GM23248 (cell line): Measurements from ENCODE around the gene SOD3. TPM values are rescaled to one million over a fixed set of nuclear protein-coding genes. Genes with fewer than 3 reads are reported as not detected.

Experiments
- DNase-seq: peaks from one replicate; pipeline ENCODE4 v3.0.0-alpha.2; 2015
- H2AFZ ChIP-seq: fragments of 200-600 bp; sonication (generic); 2 replicates; pipeline ENCODE4 v1.6.1; 2016; ENCODE audit warnings: antibody characterized with exemption
- H3F3A ChIP-seq: fragments of 200-600 bp; sonication (generic); 2 replicates; pipeline ENCODE4 v1.6.1; 2016; ENCODE audit warnings: mild to moderate bottlenecking, antibody characterized with exemption, mixed run types; ENCODE audit not compliant: insufficient read depth
- H3K27ac ChIP-seq: fragments of 200-600 bp; sonication (generic); 2 replicates; pipeline ENCODE4 v1.5.1; 2016; ENCODE audit warnings: mild to moderate bottlenecking
- H3K27me3 ChIP-seq: fragments of 200-600 bp; sonication (generic); replicated peaks from 2 replicates; pipeline ENCODE4 v1.6.1; 2016; ENCODE audit warnings: mild to moderate bottlenecking; ENCODE audit not compliant: insufficient read depth
- H3K36me3 ChIP-seq: fragments of 200-600 bp; sonication (generic); 2 replicates; pipeline ENCODE4 v1.6.1; 2016; ENCODE audit warnings: low read depth, mild to moderate bottlenecking
- H3K4me1 ChIP-seq: fragments of 200-600 bp; sonication (generic); 2 replicates; pipeline ENCODE4 v1.6.1; 2016; ENCODE audit warnings: mild to moderate bottlenecking; ENCODE audit not compliant: insufficient read depth
- H3K4me2 ChIP-seq: fragments of 200-600 bp; sonication (generic); one replicate; pipeline ENCODE4 v1.6.1; 2016; ENCODE audit warnings: mild to moderate bottlenecking; ENCODE audit not compliant: unreplicated experiment
- H3K4me3 ChIP-seq: fragments of 200-600 bp; sonication (generic); 2 replicates; pipeline ENCODE4 v1.5.1; 2016; ENCODE audit warnings: mild to moderate bottlenecking
- H3K79me2 ChIP-seq: fragments of 200-600 bp; sonication (generic); 2 replicates; pipeline ENCODE4 v1.6.1; 2016; ENCODE audit warnings: mild to moderate bottlenecking; ENCODE audit not compliant: insufficient read depth
- H3K9ac ChIP-seq: fragments of 200-600 bp; sonication (generic); 2 replicates; pipeline ENCODE4 v1.6.1; 2016; ENCODE audit warnings: mild to moderate bottlenecking
- H3K9me2 ChIP-seq: fragments of 200-600 bp; sonication (generic); 2 replicates; pipeline ENCODE4 v1.6.1; 2016; ENCODE audit warnings: mixed run types, mild to moderate bottlenecking, moderate library complexity; ENCODE audit not compliant: insufficient read depth
- H3K9me3 ChIP-seq: fragments of 200-600 bp; sonication (generic); one replicate; pipeline ENCODE4 v1.6.1; 2017; ENCODE audit warnings: low read depth
- H4K20me1 ChIP-seq: fragments of 200-600 bp; sonication (generic); 2 replicates; pipeline ENCODE4 v1.6.0; 2016; ENCODE audit not compliant: insufficient read depth
- EZH2 ChIP-seq: fragments of 200-600 bp; sonication (generic); IDR thresholded peaks from 2 replicates; pipeline ENCODE4 v1.6.1; 2018; ENCODE audit warnings: antibody characterized with exemption, mild to moderate bottlenecking; ENCODE audit not compliant: insufficient read depth, poor library complexity, severe bottlenecking
- EZH2phosphoT487 ChIP-seq: fragments of 200-600 bp; sonication (generic); IDR thresholded peaks from 2 replicates; pipeline ENCODE4 v1.6.1; 2018; ENCODE audit warnings: antibody characterized with exemption, moderate library complexity, mild to moderate bottlenecking, low read depth; ENCODE audit not compliant: insufficient read depth
- WGBS, 2 experiments: methylation state at CpG; one replicate each; pipeline ENCODE4 v1.1.6; 2015 to 2017; ENCODE audit warnings: low lambda C conversion rate in 2 of 2, low coverage in 1 of 2; ENCODE audit errors: missing lambda C conversion rate in 2 of 2; 5-methylcytosine and 5-hydroxymethylcytosine counted together
- in situ Hi-C: fragments of 300-500 bp; cut with MboI; formaldehyde crosslinking; loops from 2 replicates; pipeline ENCODE4 v1.15.0; 2020
- polyA plus RNA-seq: library from polyadenylated mRNA; unstranded; fragments of >200 nt; fragmentation: Nextera tagmentation; extraction: Ambion mirVana; gene quantifications from 2 replicates; pipeline ENCODE4 v1.2.1, GENCODE V29; 2016
- total RNA-seq: library from RNA; depleted of rRNA; stranded (reverse); fragments of >200 nt; shearing (Covaris generic); gene quantifications from 2 replicates; pipeline ENCODE4 v1.2.3, GENCODE V29; 2014; rRNA removed

SOD3 gene, protein sequence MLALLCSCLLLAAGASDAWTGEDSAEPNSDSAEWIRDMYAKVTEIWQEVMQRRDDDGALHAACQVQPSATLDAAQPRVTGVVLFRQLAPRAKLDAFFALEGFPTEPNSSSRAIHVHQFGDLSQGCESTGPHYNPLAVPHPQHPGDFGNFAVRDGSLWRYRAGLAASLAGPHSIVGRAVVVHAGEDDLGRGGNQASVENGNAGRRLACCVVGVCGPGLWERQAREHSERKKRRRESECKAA
- total RNA-seq (3.8 and 8.2 TPM in 2 replicates), polyA plus RNA-seq (9.2 and 10.1 TPM in 2 replicates)

DNA sequence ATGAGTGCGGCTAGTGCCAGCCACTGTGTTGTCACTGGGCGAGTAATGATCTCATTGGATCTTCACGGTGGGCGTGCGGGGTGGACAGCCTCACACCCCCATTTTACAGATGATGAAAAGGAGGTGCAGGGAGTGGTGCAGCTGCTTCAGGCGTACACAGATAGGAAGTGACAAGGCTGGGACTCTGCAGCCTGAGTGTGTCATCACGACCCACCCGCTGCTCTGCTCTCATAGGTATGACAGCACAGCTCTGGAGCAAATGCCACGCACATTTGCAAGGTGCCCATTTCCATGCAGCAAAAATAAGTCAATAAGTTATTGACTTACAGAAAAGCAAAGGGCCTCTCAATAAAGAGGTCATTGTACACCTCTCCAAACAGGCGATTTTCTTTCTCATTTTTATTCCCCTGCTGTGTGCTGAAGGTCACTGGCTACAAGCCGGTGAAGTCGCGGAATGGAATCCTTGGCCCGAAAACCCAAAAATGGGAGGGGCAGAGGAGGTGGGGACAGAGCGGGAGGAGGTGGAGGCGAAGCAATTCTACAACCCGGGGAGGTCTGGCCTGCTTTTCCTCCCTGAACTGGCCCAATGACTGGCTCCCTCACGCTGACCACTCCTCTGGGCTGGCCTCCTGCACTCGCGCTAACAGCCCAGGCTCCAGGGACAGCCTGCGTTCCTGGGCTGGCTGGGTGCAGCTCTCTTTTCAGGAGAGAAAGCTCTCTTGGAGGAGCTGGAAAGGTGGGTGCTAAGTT lies at the start of gene SOD3:
TSS of gene SOD3 (plus strand) at position 658 of the 750 bp plus-strand sequence. CDS start 3,949 bp downstream, outside the sequence.
- Histone ChIP-seq H3K4me1 (peaks cover 19% of the 10 kb centered on the region), H3K27me3 (no peaks in the 10 kb centered on the region), H3K79me2 (no peaks in the 10 kb centered on the region), H3F3A (peaks cover 5% of the 10 kb centered on the region), H3K9me2 (no peaks in the 10 kb centered on the region), H3K27ac (peak within 1 kb of the TSS; percentile 55), H3K9ac (peak within 1 kb of the TSS; percentile 60), H4K20me1 (no peaks in the 10 kb centered on the region), H3K36me3 (no peaks in the 10 kb centered on the region), H2AFZ (peak within 1 kb of the TSS; percentile 91), H3K9me3 (no peaks in the 10 kb centered on the region), H3K4me2 (peak within 1 kb of the TSS; percentile 94), H3K4me3 (peak within 1 kb of the TSS; percentile 62)
- in situ Hi-C loops, result no loop called here
- 1 to 2% methylated on average over 21 of the region's 21 CpGs for WGBS, 2 experiments
- DNase-seq, result peak; percentile 92
- TF ChIP-seq EZH2 (no peak), EZH2phosphoT487 (no peak)

- no peak overlapping the region for H3K9ac ChIP-seq
- H2AFZ ChIP-seq, result no peak overlapping the region
- H3K79me2 ChIP-seq, result no peaks in the 10 kb centered on the region
- no peaks in the 10 kb centered on the region for H3K9me3 ChIP-seq
- no peak overlapping the region for H3K4me2 ChIP-seq
- H3K9me2 ChIP-seq, result no peaks in the 10 kb centered on the region
- TF ChIP-seq EZH2phosphoT487, result no peak
- TF ChIP-seq EZH2, result no peak
- H3K27me3 ChIP-seq, result no peaks in the 10 kb centered on the region
- no peaks in the 10 kb centered on the region for H4K20me1 ChIP-seq
- WGBS, 2 experiments, result 86 to 90% methylated on average over 4 of the region's 4 CpGs
- no peaks in the 10 kb centered on the region for H3F3A ChIP-seq
- H3K27ac ChIP-seq, result no peak overlapping the region
- peaks cover 10% of the 10 kb centered on the region; the same call in 1 of the 2 replicates for H3K4me1 ChIP-seq
- DNase-seq, result peak; percentile 36
- H3K4me3 ChIP-seq, result no peak overlapping the region
- no peaks in the 10 kb centered on the region for H3K36me3 ChIP-seq
- in situ Hi-C loops, result no loop called here
Observed at GRCh38 chr4:24747234-24747975, 48.0 kb upstream of the SOD3 start.

DNA sequence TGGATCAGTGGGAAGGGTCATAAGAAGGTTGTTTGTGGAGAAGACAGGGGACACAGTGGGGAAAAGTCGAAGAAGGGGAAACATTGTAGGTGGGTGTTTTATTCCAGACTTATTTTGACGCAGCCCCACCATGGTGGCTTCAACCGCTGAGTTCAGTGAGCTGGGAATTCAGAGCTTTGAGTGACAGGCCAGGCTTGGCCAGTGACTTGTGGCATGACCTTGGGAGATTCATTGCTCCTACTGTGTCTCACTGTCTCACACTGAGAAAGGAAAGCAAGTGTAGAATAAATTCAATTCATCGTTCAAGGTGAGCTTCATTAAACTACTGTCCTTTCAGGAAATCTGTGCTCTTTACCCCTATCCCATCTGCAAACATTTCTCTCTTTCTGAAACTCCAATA lies 47.4 kb upstream of the SOD3 start:
- Histone ChIP-seq H3K27ac (no peak overlapping the region), H4K20me1 (no peaks in the 10 kb centered on the region), H3K27me3 (no peaks in the 10 kb centered on the region), H2AFZ (no peak overlapping the region), H3K79me2 (no peaks in the 10 kb centered on the region), H3K9ac (no peak overlapping the region), H3K36me3 (no peaks in the 10 kb centered on the region), H3K4me3 (no peak overlapping the region), H3K9me2 (no peaks in the 10 kb centered on the region), H3K4me2 (no peak overlapping the region), H3F3A (peaks cover under 1% of the 10 kb centered on the region; the same call in 1 of the 2 replicates), H3K4me1 (peaks cover 7% of the 10 kb centered on the region; the same call in 1 of the 2 replicates), H3K9me3 (no peaks in the 10 kb centered on the region)
- whole genome bisulfite sequencing, 2 experiments, result 97% methylated on average over 4 of the region's 4 CpGs
- DNase-seq, result no peak
- TF ChIP-seq EZH2phosphoT487, result no peak
- TF ChIP-seq EZH2, result no peak
- in situ Hi-C loops, result no loop called here

GRCh38 chr4:24748758-24749350 lies 46.5 kb upstream of the SOD3 start:
- no peak for DNase-seq
- H3K27ac ChIP-seq, result no peak overlapping the region
- 85 to 91% methylated on average over 10 of the region's 10 CpGs for WGBS, 2 experiments
- no peaks in the 10 kb centered on the region for H4K20me1 ChIP-seq
- H3K9me2 ChIP-seq, result no peaks in the 10 kb centered on the region
- TF ChIP-seq EZH2, result no peak
- no peak for TF ChIP-seq EZH2phosphoT487
- peaks cover 14% of the 10 kb centered on the region for H3K4me1 ChIP-seq
- no peaks in the 10 kb centered on the region for H3K9me3 ChIP-seq
- no peak overlapping the region for H3K4me3 ChIP-seq
- no peak overlapping the region for H2AFZ ChIP-seq
- no peaks in the 10 kb centered on the region for H3K79me2 ChIP-seq
- no peaks in the 10 kb centered on the region for H3K36me3 ChIP-seq
- in situ Hi-C loops, result no loop called here
- H3K4me2 ChIP-seq, result no peak overlapping the region
- peaks cover 9% of the 10 kb centered on the region; the same call in 1 of the 2 replicates for H3F3A ChIP-seq
- H3K9ac ChIP-seq, result no peak overlapping the region
- H3K27me3 ChIP-seq, result no peaks in the 10 kb centered on the region
